ENCODE measurements around the gene CCDC159. TPM values are rescaled to one million over a fixed set of nuclear protein-coding genes. Genes with fewer than 3 reads are reported as not detected.

CCDC159 gene
- total and polyA plus RNA-seq, 2 donors (not counting 1 experiment from before 2014, with no cell fraction given) = 57.5 to 128 TPM

- TF ChIP-seq CTCF (IDR thresholded peaks at IDR 0.05) (peak; percentile 74), EZH2 (IDR thresholded peaks at IDR 0.05; ENCODE audit: borderline replicate concordance, insufficient read depth, low read depth, low read length, poor library complexity, severe bottlenecking) (no peak)
- Histone ChIP-seq H3K4me3 (ENCODE audit: control extremely low read depth in 1 of 5, extremely low read depth in 1 of 5, insufficient read depth in 1 of 5, low read depth in 2 of 5, low read length in 4 of 5) (peak overlapping the region in 4 of 5 experiments; percentile 40 to 60 (median 56)), H3K36me3 (replicated peaks in 1 of 2; ENCODE audit: control extremely low read depth in 1 of 2, control insufficient read depth in 1 of 2, extremely low read depth in 1 of 2, insufficient read depth in 2 of 2, low read length in 1 of 2) (no peaks in the 10 kb centered on the region), H3K4me2 (replicated peaks; ENCODE audit: low read depth, low read length, poor library complexity, severe bottlenecking) (peak overlapping the region; percentile 89), H3K79me2 (ENCODE audit: control insufficient read depth, insufficient read depth, low read length) (no peaks in the 10 kb centered on the region), H2AFZ (ENCODE audit: insufficient read depth, low read depth, low read length, poor library complexity, severe bottlenecking) (peak overlapping the region; percentile 82), H3K27me3 (replicated peaks in 1 of 4; ENCODE audit: control extremely low read depth in 1 of 4, control insufficient read depth in 3 of 4, insufficient read depth in 4 of 4, low read length in 3 of 4) (peaks cover 0 to 6% (median 2%) of the 10 kb centered on the region in 4 experiments), H3K9ac (ENCODE audit: low read length) (peak overlapping the region; percentile 63), H3K4me1 (ENCODE audit: control insufficient read depth in 2 of 2, insufficient read depth in 2 of 2, low read length in 2 of 2) (peaks cover 47 to 57% of the 10 kb centered on the region in 2 donors), H4K20me1 (ENCODE audit: control insufficient read depth, insufficient read depth, low read length, poor library complexity, severe bottlenecking) (no peaks in the 10 kb centered on the region), H3K27ac (ENCODE audit: low read length in 2 of 2) (peak overlapping the region in 1 of 2 donors; percentile 46), H3K9me3 (ENCODE audit: control extremely low read depth in 1 of 3, control insufficient read depth in 2 of 3, insufficient read depth in 1 of 3, low read length in 2 of 3) (peaks cover 0 to 15% (median 0%) of the 10 kb centered on the region in 3 donors)
- ATAC-seq (ENCODE audit: low read depth) (no peak), DNase-seq (peak; percentile 82)
- H3K9me3 Mint-ChIP-seq (ENCODE audit: insufficient read depth) = no peaks in the 10 kb centered on the region
- H3K4me3 Mint-ChIP-seq = peak overlapping the region; percentile 86
- no peaks in the 10 kb centered on the region for H3K27me3 Mint-ChIP-seq
- intact Hi-C loops (cut with micrococcal nuclease) = no loop called here
- ChIA-PET POLR2A (interaction anchor here (0.5 to 1.6 kb wide), 6 partner anchors 8 to 279 kb away, joined by 3 to 7 read pairs (median 5); partner anchors contain the start of gene ELAVL3), CTCF (interaction anchor here (0.7 to 2.4 kb wide), 15 partner anchors 8 to 146 kb away, joined by 3 to 27 read pairs (median 4); partner anchors contain the start of genes ECSIT, ELAVL3, ODAD3 and PRKCSH)
- H3K27ac Mint-ChIP-seq = peak overlapping the region; percentile 82
- WGBS (ENCODE audit: insufficient coverage) = 1% methylated on average over 56 of the region's 65 CpGs
- peaks cover 48% of the 10 kb centered on the region for H3K4me1 Mint-ChIP-seq
Measured at GRCh38 chr19:11382898-11383705, 36.8 kb downstream of the CCDC159 start.

Measured in B cell (primary cell).